Neural progenitor cell (in vitro differentiated cells): ENCODE results near the gene EI24.

Experiments used
- CTCF ChIP-seq: fragments of 200-600 bp; sonication (generic); IDR thresholded peaks from 2 replicates; pipeline ENCODE4 v1.5.1; 2017; ENCODE audit warnings: antibody characterized with exemption, mild to moderate bottlenecking
- EZH2 ChIP-seq: fragments of 200-600 bp; sonication (generic); IDR thresholded peaks from 2 replicates; pipeline ENCODE4 v1.6.1; 2017; ENCODE audit warnings: antibody characterized with exemption, mild to moderate bottlenecking, moderate library complexity
- EZH2phosphoT487 ChIP-seq: fragments of 200-600 bp; sonication (generic); IDR thresholded peaks from 2 replicates; pipeline ENCODE4 v1.6.1; 2017; ENCODE audit warnings: antibody characterized with exemption

- TF ChIP-seq EZH2 = no peak
- TF ChIP-seq CTCF = no peak
- no peak for TF ChIP-seq EZH2phosphoT487
Observed at GRCh38 chr11:125605417-125605816, 36.1 kb downstream of the EI24 start.
